Aorta (tissue), 5 donors: ENCODE results near the gene DCHS2. TPM values are rescaled to one million over a fixed set of nuclear protein-coding genes. Genes with fewer than 3 reads are reported as not detected.

Experiments
- ATAC-seq: fragments of 200-7000 bp; cut with Tn5 transposase; one replicate; pipeline ENCODE4 v1.9.1; 2022; ENCODE audit warnings: moderate library complexity; ENCODE audit not compliant: low FRiP score
- DNase-seq, 2 donors: peaks; one replicate each; pipeline ENCODE4 v3.0.0-alpha.2; 2020
- H3K27ac ChIP-seq, 2 donors: one replicate each; pipeline ENCODE4 v1.5.1; 2013; ENCODE audit warnings: low read length in 2 of 2, mild to moderate bottlenecking in 2 of 2, moderate library complexity in 2 of 2, control low read depth in 1 of 2, inconsistent platforms in 1 of 2, low read depth in 1 of 2
- H3K27me3 ChIP-seq, 2 donors: one replicate each; pipeline ENCODE4 v1.6.1; 2013; ENCODE audit warnings: control low read depth in 1 of 2, low read length in 1 of 2, mild to moderate bottlenecking in 1 of 2, moderate library complexity in 1 of 2; ENCODE audit not compliant: insufficient read depth in 2 of 2, control insufficient read depth in 1 of 2
- H3K36me3 ChIP-seq, 2 donors: one replicate each; pipeline ENCODE4 v1.6.1; 2013; ENCODE audit warnings: control low read depth in 1 of 2, low read length in 1 of 2, mild to moderate bottlenecking in 1 of 2; ENCODE audit not compliant: insufficient read depth in 2 of 2, control insufficient read depth in 1 of 2
- H3K4me1 ChIP-seq, 2 donors: one replicate each; pipeline ENCODE4 v1.6.1; 2013; ENCODE audit warnings: low read length in 2 of 2, control low read depth in 1 of 2, mild to moderate bottlenecking in 1 of 2, moderate library complexity in 1 of 2; ENCODE audit not compliant: insufficient read depth in 2 of 2, control insufficient read depth in 1 of 2
- H3K4me3 ChIP-seq, 2 donors: one replicate each; pipeline ENCODE4 v1.5.1; 2013; ENCODE audit warnings: low read length in 2 of 2, control low read depth in 1 of 2, mild to moderate bottlenecking in 1 of 2
- H3K9me3 ChIP-seq: one replicate; pipeline ENCODE4 v1.6.1; 2013; ENCODE audit warnings: mild to moderate bottlenecking, low read length; ENCODE audit not compliant: control insufficient read depth
- WGBS, 2 donors: extraction: QIAGEN DNeasy Blood & Tissue Kit; methylation state at CpG; one replicate each; pipeline ENCODE4 v1.1.7; 2013; 5-methylcytosine and 5-hydroxymethylcytosine counted together
- intact Hi-C, 2 donors: fragments of 100-400 bp; cut with DNase I; formaldehyde crosslinking; loops; one replicate each; pipeline versions ENCODE4 v1.14.2 to v1.15.0; 2022
- polyA plus RNA-seq, 2 donors: library from polyadenylated mRNA; stranded (reverse); fragments of 200-250 nt; gene quantifications; one replicate each; pipeline ENCODE4 v1.2.3, GENCODE V29; 2013
- total RNA-seq, 2 donors: library from RNA; stranded (reverse); fragmentation: NEBNext Ultra II Directional; extraction: Animal tissue kit (Norgen Biotek cat#: 25700); gene quantifications; one replicate each; pipeline ENCODE4 v1.2.1, GENCODE V29; 2021
- donor health status: healthy with polysubstance abuse.
- donor health status: Bipolar disorder and iron deficiency.
- donor health status: DM: no; HTN: no; CAD: no.
- donor health status: DM: no; HTN: no; CAD: no.
- donor health status: DM: yes; HTN: yes; CAD: no.

Gene DCHS2
- total and polyA plus RNA-seq, 4 donors: 0.03 to 0.08 (median 0.06) TPM; not detected in 1

DNA sequence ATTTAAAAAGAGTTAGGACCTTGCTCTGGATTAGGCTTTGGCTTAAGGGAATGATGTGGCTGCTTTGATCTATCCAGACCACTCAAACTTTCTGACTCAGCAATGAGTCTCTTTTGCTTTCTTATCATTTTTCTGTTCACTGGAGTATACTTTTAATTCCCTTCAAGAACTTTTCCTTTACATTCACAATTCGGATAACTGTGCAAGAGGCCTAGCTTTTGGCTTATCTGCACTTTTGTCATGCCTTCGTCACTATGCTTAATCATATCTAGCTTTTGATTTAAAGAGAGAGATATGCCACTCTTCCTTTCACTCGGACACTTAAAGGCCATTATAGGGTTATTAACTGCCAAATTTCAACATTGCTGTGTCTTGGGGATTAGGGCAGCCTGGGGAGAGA, 147.9 kb downstream of the DCHS2 start:
- no peaks in the 10 kb centered on the region for H3K9me3 ChIP-seq
- no peak overlapping the region for H3K27ac ChIP-seq
- no peaks in the 10 kb centered on the region for H3K4me1 ChIP-seq
- no peak overlapping the region for H3K4me3 ChIP-seq
- DNase-seq (no peak), ATAC-seq (no peak)
- WGBS, 2 donors: 55 to 64% methylated on average over 3 of the region's 3 CpGs
- no peaks in the 10 kb centered on the region for H3K36me3 ChIP-seq
- no peaks in the 10 kb centered on the region for H3K27me3 ChIP-seq
- intact Hi-C loops: no loop called here

DNA sequence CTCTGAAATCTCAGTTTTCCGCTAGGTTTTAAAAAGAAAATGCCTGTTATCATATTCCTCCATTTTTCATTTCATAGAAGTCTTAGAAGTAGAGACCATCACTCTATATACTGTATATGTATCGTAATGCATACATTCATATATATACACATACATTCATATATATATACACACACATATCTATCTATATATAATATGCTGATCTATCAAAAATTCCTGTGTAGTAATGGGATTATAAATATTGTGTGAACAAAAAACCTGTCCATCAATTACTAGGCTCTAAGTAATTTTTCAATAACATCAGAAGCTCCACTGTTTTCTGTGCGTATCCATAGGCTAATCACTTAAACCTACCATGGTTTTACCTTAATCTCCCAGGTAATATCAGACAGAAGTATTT, 150.2 kb downstream of the DCHS2 start:
- no peaks in the 10 kb centered on the region for H3K9me3 ChIP-seq
- intact Hi-C loops: no loop called here
- H3K4me1 ChIP-seq: no peaks in the 10 kb centered on the region
- no peak overlapping the region for H3K27ac ChIP-seq
- WGBS, 2 donors: 98 to 99% methylated on average over 3 of the region's 3 CpGs
- H3K27me3 ChIP-seq: no peaks in the 10 kb centered on the region
- H3K4me3 ChIP-seq: no peak overlapping the region
- DNase-seq (no peak), ATAC-seq (no peak)
- no peaks in the 10 kb centered on the region for H3K36me3 ChIP-seq

DNA sequence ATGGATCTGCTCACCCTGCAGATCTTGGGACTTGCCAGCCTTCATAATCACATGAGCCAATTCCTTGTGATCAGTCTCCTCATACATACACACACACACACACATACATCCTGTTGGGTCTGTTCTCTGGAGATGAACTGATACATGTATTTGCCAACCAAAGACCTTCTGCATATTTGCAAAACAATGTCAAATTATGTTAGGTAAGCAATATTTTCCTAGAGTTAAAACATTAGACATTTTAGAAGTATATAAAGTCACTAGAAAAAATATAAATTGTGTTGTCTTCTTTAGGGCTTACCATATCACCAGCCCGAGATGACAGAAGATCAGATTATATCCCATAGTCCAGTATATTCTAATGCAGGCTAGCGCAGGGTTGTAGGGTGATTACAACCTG, 156.0 kb downstream of the DCHS2 start:
- Histone ChIP-seq H3K4me1 (no peaks in the 10 kb centered on the region), H3K4me3 (no peak overlapping the region), H3K27me3 (no peaks in the 10 kb centered on the region), H3K36me3 (no peaks in the 10 kb centered on the region), H3K9me3 (no peaks in the 10 kb centered on the region), H3K27ac (no peak overlapping the region)
- WGBS, 2 donors: 95 to 99% methylated on average over 2 of the region's 2 CpGs
- no peak for ATAC-seq
- no peak for DNase-seq
- intact Hi-C loops: loop anchor here in 1 of 2 donors (10.0 kb wide), 1 partner anchor 169 kb away; no protein-coding TSS in a partner anchor

DNA sequence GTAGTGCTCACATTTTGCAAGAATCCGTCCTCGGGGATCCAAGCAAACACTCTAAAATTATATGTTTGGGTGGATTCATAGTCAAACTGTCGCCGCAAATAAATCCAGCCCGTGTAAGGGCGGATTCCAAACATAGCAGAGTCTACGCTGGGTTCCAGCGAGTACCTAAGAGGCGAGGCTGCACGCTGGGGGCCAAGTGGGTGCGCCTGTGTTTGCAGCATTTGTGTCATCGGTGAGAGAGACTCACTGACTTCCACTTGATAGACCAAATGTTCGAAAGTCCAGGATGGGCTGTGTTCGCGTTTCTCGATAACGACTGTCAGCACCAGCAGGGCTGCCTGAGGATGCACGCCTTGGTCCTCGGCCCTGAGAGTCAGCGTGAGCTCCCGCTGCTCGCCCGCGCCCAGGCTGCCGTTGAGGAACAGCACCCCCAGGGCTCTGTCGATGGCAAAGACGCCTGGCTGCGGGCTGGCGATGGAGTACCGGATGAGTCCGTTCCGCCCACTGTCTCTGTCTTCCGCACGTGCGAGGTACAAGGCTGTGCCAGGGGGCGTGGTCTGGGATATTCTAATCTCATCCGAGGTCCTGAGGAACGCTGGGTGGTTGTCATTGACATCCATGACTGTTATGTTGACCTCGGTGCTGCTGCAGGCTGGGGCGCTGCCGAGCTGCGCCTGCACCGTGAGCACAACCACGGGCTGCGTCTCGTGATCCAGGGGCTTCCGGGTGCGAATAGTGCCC, 158.7 kb downstream of the DCHS2 start:
- no peak overlapping the region for H3K27ac ChIP-seq
- H3K36me3 ChIP-seq: no peaks in the 10 kb centered on the region
- peak overlapping the region in 1 of 2 donors; percentile 22 for H3K4me3 ChIP-seq
- no peaks in the 10 kb centered on the region for H3K9me3 ChIP-seq
- DNase-seq: peak in 1 of 2 donors; percentile 47
- no peaks in the 10 kb centered on the region for H3K27me3 ChIP-seq
- 5% methylated on average over 48 of the region's 48 CpGs for WGBS, 2 donors
- no peaks in the 10 kb centered on the region for H3K4me1 ChIP-seq
- intact Hi-C loops: loop anchor here in 1 of 2 donors (10.0 kb wide), 1 partner anchor 172 kb away; no protein-coding TSS in a partner anchor
- ATAC-seq: peak; percentile 55

DNA sequence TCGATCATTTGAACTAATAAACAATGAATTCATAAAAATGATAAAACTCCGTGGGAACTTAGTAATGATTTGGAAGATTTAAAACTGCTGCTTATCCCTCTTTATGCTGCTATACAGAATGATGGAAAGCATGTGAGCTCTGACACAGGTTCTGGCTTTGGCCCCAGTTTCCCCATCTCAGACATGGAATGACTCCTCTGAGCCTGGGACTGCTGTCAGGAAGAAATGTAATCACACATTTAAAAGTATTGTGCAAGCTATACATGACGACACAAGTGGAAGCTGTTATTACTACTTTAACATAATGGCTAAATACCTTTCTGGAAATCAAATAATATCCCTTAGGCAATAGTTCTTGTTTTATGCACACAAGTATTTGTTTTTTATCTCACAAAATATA, 161.7 kb downstream of the DCHS2 start:
- intact Hi-C loops: loop anchor here (2.0 to 10.0 kb wide), 2 partner anchors 175 kb away; no protein-coding TSS in a partner anchor
- H3K4me3 ChIP-seq: no peak overlapping the region
- DNase-seq: peak in 1 of 2 donors; percentile 47
- 38 to 45% methylated on average over 3 of the region's 3 CpGs for WGBS, 2 donors
- no peak for ATAC-seq
- H3K36me3 ChIP-seq: no peaks in the 10 kb centered on the region
- no peaks in the 10 kb centered on the region for H3K4me1 ChIP-seq
- H3K27ac ChIP-seq: no peak overlapping the region
- peaks cover 1% of the 10 kb centered on the region for H3K9me3 ChIP-seq
- no peaks in the 10 kb centered on the region for H3K27me3 ChIP-seq

DNA sequence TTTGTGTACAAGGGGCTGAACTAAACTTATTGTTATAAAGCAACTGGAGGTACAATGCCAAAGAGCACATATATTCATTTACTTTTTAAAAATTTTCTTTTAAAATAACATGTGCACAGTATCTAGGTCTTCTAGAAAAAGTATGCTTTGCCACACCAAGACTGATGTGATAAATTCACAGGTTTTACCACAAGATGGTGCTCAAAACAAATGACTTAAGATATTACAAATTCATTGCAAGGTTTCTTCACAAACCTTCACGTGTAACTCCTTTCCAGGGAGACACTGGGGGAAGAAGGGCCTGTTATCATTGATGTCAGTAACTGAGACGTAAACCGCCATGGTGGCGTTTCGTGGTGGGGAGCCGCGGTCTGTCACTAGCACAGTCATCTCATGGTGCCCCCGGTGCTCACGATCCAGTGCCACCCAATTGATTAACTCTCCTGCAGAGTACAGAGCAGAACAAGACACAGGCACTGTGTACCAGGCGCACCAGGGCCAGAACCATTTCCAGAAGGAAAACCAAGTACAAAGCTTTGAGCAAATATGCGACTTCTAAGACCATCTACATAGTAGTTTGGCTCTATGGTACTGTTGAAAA, 162.2 kb downstream of the DCHS2 start:
- 52 to 56% methylated on average over 11 of the region's 11 CpGs for WGBS, 2 donors
- H3K9me3 ChIP-seq: peaks cover 1% of the 10 kb centered on the region
- no peaks in the 10 kb centered on the region for H3K27me3 ChIP-seq
- H3K36me3 ChIP-seq: no peaks in the 10 kb centered on the region
- no peak for DNase-seq
- intact Hi-C loops: loop anchor here in 1 of 2 donors (2.0 kb wide), 1 partner anchor 175 kb away; no protein-coding TSS in a partner anchor
- no peaks in the 10 kb centered on the region for H3K4me1 ChIP-seq
- H3K27ac ChIP-seq: no peak overlapping the region
- H3K4me3 ChIP-seq: no peak overlapping the region
- ATAC-seq: no peak

DNA sequence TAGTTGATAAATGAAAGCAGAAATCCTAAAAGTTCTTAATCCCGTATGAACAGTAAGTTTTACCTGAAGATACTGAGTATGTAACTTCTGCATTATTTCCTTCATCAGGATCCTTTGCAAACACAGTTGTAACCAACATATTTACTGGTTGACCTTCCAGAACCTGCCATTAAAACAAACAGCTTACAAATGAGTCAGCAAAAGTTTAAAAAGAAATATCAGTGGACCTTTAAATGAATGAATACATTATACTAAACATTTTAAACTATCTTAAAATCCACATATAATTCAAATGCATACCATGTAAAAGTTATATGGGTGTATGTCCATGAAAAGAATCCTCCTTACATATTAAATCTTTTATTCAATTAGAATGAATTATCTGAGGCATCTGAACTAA, 163.6 kb downstream of the DCHS2 start:
- Histone ChIP-seq H3K27me3 (no peaks in the 10 kb centered on the region), H3K27ac (no peak overlapping the region), H3K4me3 (no peak overlapping the region), H3K9me3 (peaks cover 1% of the 10 kb centered on the region), H3K36me3 (no peaks in the 10 kb centered on the region), H3K4me1 (no peaks in the 10 kb centered on the region)
- 82 to 85% methylated on average over 1 of the region's 1 CpG for WGBS, 2 donors
- ATAC-seq: no peak
- intact Hi-C loops: loop anchor here in 1 of 2 donors (2.0 kb wide), 1 partner anchor 177 kb away; no protein-coding TSS in a partner anchor
- DNase-seq: no peak

DNA sequence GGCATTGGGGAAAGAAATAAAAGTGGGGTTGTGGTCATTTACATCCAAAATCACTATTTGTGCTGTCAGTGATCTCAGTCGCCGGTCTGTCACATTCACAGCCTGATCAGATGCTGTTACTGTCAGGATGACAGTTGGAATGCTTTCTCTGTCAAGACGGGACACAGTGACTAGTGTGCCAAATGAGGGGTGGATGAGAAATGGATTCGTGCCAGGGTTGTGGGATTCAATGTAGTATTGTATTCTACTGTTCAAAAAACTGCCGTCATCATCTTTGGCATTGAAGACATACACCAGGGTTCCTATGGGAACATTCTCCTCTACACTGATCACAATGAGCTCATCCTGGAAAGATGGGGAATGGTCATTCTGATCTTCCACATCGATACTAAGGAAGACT, 171.1 kb downstream of the DCHS2 start:
- H3K27ac ChIP-seq: no peak overlapping the region
- intact Hi-C loops: no loop called here
- WGBS, 2 donors: 70 to 73% methylated on average over 6 of the region's 6 CpGs
- no peak overlapping the region for H3K4me3 ChIP-seq
- no peaks in the 10 kb centered on the region for H3K36me3 ChIP-seq
- no peak for DNase-seq
- peaks cover 1% of the 10 kb centered on the region for H3K9me3 ChIP-seq
- ATAC-seq: no peak
- H3K4me1 ChIP-seq: no peaks in the 10 kb centered on the region
- H3K27me3 ChIP-seq: no peaks in the 10 kb centered on the region

DNA sequence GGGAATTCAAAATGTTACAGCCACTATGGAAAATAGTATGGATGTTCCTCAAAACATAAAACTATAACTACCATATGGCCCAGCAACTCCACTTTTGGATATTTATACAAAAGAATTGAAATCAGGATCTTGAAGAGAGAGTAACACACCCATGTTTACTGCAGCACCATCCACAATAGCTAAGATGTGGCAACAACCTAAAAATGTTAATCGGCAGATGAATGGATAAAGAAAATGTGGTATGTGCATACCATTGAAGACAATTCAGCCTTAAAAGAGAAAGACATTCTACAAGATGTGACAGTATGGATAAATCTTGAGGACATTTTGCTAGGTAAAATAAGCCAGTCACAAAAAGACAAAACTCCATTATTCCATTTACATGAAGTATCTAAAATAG, 171.9 kb downstream of the DCHS2 start:
- 96 to 100% methylated on average over 1 of the region's 1 CpG for WGBS, 2 donors
- Histone ChIP-seq H3K4me3 (no peak overlapping the region), H3K36me3 (no peaks in the 10 kb centered on the region), H3K9me3 (no peaks in the 10 kb centered on the region), H3K27ac (no peak overlapping the region), H3K27me3 (no peaks in the 10 kb centered on the region), H3K4me1 (no peaks in the 10 kb centered on the region)
- intact Hi-C loops: no loop called here
- DNase-seq (no peak), ATAC-seq (no peak)
